GM10847 (cell line): ENCODE results near the gene RDH16.

Source experiments
- POLR2A ChIP-seq: IDR thresholded peaks from 2 replicates; pipeline ENCODE4 v1.6.1; 2011; ENCODE audit not compliant: insufficient read length; ENCODE audit errors: extremely low read depth

The RDH16 gene

GRCh38 chr12:56994231-56994746, 36.9 kb upstream of the RDH16 start:
- no peak for TF ChIP-seq POLR2A

GRCh38 chr12:56993346-56993745, 35.9 kb upstream of the RDH16 start:
- no peak for TF ChIP-seq POLR2A

- TF ChIP-seq POLR2A: no peak
These were observed 34.2 kb upstream of the RDH16 start for GRCh38 chr12:56991319-56992246.

GRCh38 chr12:56990648-56991318, 33.4 kb upstream of the RDH16 start:
- no peak for TF ChIP-seq POLR2A

- TF ChIP-seq POLR2A: no peak
These were observed 32.6 kb upstream of the RDH16 start for GRCh38 chr12:56989861-56990610.

GRCh38 chr12:56988207-56988739, 30.9 kb upstream of the RDH16 start:
- no peak for TF ChIP-seq POLR2A

- TF ChIP-seq POLR2A: no peak
These were observed 30.2 kb upstream of the RDH16 start for GRCh38 chr12:56987551-56988053.

GRCh38 chr12:56987011-56987410, 29.6 kb upstream of the RDH16 start:
- TF ChIP-seq POLR2A: no peak

- TF ChIP-seq POLR2A: no peak
These were observed 26.0 kb upstream of the RDH16 start for GRCh38 chr12:56983386-56983785.

GRCh38 chr12:56980941-56981530, 23.6 kb upstream of the RDH16 start:
- TF ChIP-seq POLR2A: no peak

GRCh38 chr12:56980268-56980667, 22.9 kb upstream of the RDH16 start:
- no peak for TF ChIP-seq POLR2A

GRCh38 chr12:56979628-56980027, 22.2 kb upstream of the RDH16 start:
- TF ChIP-seq POLR2A: no peak

- TF ChIP-seq POLR2A: no peak
These were observed 21.2 kb upstream of the RDH16 start for GRCh38 chr12:56978397-56979138.

GRCh38 chr12:56958422-56958821, 1.0 kb upstream of the RDH16 start:
- no peak for TF ChIP-seq POLR2A
